Prostate gland (tissue), 2 donors: ENCODE data around the gene GAP43.

Source experiments
- POLR2A ChIP-seq: fragments of 450-650 bp; IDR thresholded peaks from one replicate; pipeline ENCODE4 v1.6.1; 2016; ENCODE audit warnings: antibody characterized with exemption, mild to moderate bottlenecking
- POLR2AphosphoS5 ChIP-seq: sonication (generic); formaldehyde crosslinking; IDR thresholded peaks from one replicate; pipeline ENCODE4 v1.6.1; 2017; ENCODE audit warnings: antibody characterized with exemption
- TF ChIP-seq, protein P1 (sequence below), 4 experiments: fragments of 200-600 bp in 2 of 4; fragments of 450-650 bp in 2 of 4; sonication (generic) in 2 of 4; IDR thresholded peaks; 1 replicate in 3 of 4; 2 replicates in 1 of 4; pipeline ENCODE4 v1.5.1; 2016 to 2019; ENCODE audit warnings: antibody characterized with exemption in 4 of 4, mild to moderate bottlenecking in 2 of 4, moderate library complexity in 2 of 4

DNA sequence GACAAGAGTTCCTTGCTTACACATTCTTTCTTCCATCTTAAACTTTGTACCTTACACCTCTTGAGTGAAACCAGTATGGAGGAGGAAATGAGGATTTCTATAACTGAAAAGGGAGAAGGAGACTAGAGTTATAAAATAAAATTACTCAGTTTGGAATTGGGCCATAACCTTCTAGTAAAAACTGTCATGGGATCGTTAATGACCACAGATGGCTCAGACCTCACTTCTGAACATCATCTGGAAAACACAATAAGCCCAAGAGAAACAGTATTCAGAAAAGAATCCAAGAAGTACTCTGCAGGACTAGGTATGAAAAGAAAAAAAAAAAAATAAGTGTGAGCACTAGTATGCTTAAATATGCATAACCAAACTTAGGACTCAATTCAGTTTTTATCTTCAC lies 12.1 kb downstream of the GAP43 start:
- TF ChIP-seq POLR2A = no peak
- TF ChIP-seq, protein P1, sequence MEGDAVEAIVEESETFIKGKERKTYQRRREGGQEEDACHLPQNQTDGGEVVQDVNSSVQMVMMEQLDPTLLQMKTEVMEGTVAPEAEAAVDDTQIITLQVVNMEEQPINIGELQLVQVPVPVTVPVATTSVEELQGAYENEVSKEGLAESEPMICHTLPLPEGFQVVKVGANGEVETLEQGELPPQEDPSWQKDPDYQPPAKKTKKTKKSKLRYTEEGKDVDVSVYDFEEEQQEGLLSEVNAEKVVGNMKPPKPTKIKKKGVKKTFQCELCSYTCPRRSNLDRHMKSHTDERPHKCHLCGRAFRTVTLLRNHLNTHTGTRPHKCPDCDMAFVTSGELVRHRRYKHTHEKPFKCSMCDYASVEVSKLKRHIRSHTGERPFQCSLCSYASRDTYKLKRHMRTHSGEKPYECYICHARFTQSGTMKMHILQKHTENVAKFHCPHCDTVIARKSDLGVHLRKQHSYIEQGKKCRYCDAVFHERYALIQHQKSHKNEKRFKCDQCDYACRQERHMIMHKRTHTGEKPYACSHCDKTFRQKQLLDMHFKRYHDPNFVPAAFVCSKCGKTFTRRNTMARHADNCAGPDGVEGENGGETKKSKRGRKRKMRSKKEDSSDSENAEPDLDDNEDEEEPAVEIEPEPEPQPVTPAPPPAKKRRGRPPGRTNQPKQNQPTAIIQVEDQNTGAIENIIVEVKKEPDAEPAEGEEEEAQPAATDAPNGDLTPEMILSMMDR (IDR thresholded peaks at IDR 0.05) = no peak
- TF ChIP-seq POLR2AphosphoS5 = no peak
